Activated T-cell treated with anti-CD3 and anti-CD28 coated beads, Interleukin-2, amount 50 U/mL, for 24 hours (primary cell): ENCODE measurements around the gene PLCB1.

Experiments used
- DNase-seq: peaks from one replicate; pipeline ENCODE4 v3.0.0-alpha.2; 2020
- H3K27ac Mint-ChIP-seq: 2 replicates; pipeline ENCODE4 v1.8.0; 2020; ENCODE audit warnings: mild to moderate bottlenecking, mixed read lengths
- H3K27me3 Mint-ChIP-seq: 2 replicates; pipeline ENCODE4 v1.8.0; 2020; ENCODE audit warnings: mixed read lengths
- H3K36me3 Mint-ChIP-seq: 2 replicates; pipeline ENCODE4 v1.8.0; 2020; ENCODE audit warnings: low read depth, mixed read lengths
- H3K4me1 Mint-ChIP-seq: 2 replicates; pipeline ENCODE4 v1.8.0; 2020; ENCODE audit warnings: low read depth, mixed read lengths
- H3K4me3 Mint-ChIP-seq: 2 replicates; pipeline ENCODE4 v1.8.0; 2020; ENCODE audit warnings: mild to moderate bottlenecking, moderate library complexity, mixed read lengths
- H3K9me3 Mint-ChIP-seq: 2 replicates; pipeline ENCODE4 v1.8.0; 2020; ENCODE audit warnings: mixed read lengths

Gene PLCB1

DNA sequence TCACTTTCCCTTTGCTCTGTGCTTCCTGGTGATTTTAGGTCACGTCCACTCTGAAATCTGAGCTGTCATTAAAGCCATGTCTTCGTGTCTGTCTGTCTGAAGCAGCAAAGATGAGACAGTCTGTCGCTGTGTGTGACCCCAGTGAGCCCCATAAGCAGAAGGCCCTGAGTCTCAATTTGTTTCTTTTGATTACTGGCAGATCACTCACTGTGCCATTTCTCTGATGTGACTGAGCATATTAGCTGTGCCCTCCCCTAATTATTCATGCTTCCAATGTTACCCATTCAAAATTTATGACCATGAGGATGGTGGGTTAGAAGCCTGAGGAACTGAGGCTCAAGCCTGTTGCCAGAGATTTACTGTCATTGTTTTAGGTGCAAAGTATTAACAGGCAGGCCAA is 117.6 kb downstream of the PLCB1 start:
- no peak for DNase-seq
- no peak overlapping the region for H3K4me3 Mint-ChIP-seq
- no peaks in the 10 kb centered on the region for H3K9me3 Mint-ChIP-seq
- H3K27ac Mint-ChIP-seq: no peak overlapping the region
- H3K4me1 Mint-ChIP-seq: no peaks in the 10 kb centered on the region
- H3K27me3 Mint-ChIP-seq: no peaks in the 10 kb centered on the region
- H3K36me3 Mint-ChIP-seq: no peaks in the 10 kb centered on the region

DNA sequence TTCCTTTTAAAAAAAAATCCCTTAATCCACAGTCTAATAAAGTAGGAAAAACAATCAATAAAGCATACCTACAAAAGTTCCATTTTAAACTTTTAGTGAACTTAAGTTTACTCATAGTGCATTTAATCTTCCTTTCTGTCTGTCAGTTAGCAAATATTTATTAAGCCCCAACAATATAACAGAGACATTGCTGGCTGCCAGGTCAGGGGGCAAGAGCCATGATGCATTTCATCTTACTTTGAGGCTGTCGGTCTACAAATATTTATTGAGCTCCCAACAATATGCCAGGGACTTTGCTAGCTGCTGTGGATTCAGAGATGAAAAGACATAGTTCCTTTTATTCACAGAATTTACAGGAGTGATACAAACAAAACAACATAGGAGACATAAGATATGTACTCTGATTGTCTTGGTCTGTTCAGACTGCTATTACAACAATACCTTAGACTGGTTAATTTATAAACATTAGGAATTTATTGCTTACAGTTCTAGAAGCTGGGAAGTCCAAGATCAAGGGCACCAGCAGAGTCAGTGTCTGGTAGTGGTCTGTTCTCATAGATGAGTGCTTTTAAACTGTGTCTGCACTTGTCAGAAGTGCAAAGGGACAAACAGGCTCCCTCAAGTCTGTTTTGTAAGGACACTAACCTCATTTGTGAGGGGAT is 118.6 kb downstream of the PLCB1 start:
- Mint-ChIP-seq H3K9me3 (no peaks in the 10 kb centered on the region), H3K27me3 (no peaks in the 10 kb centered on the region), H3K36me3 (no peaks in the 10 kb centered on the region), H3K27ac (no peak overlapping the region), H3K4me3 (no peak overlapping the region), H3K4me1 (no peaks in the 10 kb centered on the region)
- DNase-seq: no peak

DNA sequence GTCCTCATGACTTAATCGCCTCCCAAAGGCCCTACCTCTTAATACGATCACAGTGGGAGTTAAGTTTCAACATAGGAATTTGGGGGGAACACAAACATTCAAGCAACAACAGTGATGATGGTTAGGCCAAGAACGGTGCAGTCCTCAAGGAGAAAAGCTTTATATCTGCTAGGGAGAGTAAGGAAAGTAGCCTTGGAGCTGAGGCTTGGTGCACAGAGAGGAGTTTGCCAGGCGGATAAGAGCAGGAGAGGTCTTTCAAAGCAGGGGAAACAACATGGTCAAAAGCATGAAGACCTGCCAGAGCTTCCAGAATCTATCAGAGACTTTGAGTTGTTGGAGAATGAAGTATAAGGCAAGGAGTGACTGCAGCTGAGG is 119.1 kb downstream of the PLCB1 start:
- Mint-ChIP-seq H3K27me3 (no peaks in the 10 kb centered on the region), H3K36me3 (no peaks in the 10 kb centered on the region), H3K4me3 (no peak overlapping the region), H3K4me1 (no peaks in the 10 kb centered on the region), H3K27ac (no peak overlapping the region), H3K9me3 (no peaks in the 10 kb centered on the region)
- no peak for DNase-seq

DNA sequence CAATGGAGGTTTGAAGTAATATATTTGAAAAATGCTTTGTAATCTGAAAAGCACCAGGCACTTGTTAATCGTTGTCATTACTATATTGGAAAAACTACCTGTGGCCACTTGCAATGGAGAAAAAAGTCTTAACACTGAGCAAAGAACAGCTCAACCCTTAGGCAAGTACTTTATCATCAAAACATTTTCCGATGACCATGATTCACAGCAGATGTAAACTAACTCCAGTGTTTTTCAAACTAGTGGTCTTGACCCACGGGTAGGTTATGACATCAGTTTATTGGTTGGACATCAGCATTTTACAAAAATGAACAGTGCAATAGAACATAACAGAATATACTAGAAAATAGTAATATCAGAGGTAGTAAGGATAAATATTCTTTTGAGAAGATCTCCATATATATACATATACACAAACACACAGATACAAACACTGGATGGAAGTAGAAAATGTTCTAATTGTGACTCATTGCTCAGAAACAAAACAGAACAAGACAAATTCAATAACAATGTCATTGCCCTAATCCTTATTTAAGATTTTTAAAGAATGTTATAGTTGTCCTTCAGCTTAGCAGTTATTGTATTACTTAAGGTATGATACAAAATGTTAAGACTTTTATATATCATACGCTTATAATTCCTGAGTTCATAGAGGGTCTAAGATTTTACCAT is 123.0 kb downstream of the PLCB1 start:
- Mint-ChIP-seq H3K4me1 (no peaks in the 10 kb centered on the region), H3K27ac (no peak overlapping the region), H3K36me3 (no peaks in the 10 kb centered on the region), H3K9me3 (no peaks in the 10 kb centered on the region), H3K27me3 (no peaks in the 10 kb centered on the region), H3K4me3 (no peak overlapping the region)
- DNase-seq: no peak

DNA sequence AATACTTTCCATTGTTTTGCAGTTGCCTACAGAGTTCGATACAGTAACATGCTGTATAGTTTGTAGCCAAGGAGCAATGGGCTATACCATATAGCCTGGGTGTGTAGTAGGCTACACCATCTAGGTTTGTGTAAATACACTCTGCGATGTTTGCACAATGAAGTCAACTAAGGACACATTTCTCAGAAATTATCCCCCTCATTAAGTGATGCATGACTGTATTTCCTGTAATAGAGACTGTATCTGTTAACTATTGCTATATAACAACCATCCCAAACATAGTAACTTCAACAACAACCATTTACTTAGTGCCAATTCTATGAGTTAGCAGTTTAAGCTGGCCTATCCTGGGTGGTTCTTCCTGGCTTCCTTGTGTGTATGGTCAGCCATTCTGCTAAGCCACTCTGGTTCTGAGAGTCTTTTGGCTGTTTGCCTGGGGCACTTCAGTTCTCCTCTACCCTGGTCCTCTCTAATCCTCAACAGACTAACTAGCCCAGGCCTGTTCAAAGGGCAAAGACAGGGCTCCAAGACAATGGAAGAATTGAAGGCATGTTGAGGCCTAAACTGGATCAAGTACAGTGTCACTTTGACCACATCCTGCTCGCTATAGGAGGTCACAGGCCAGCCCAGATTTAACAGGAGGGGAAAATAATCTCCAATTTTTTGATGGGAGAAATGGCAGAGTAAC is 124.0 kb downstream of the PLCB1 start:
- H3K27ac Mint-ChIP-seq: no peak overlapping the region

DNA sequence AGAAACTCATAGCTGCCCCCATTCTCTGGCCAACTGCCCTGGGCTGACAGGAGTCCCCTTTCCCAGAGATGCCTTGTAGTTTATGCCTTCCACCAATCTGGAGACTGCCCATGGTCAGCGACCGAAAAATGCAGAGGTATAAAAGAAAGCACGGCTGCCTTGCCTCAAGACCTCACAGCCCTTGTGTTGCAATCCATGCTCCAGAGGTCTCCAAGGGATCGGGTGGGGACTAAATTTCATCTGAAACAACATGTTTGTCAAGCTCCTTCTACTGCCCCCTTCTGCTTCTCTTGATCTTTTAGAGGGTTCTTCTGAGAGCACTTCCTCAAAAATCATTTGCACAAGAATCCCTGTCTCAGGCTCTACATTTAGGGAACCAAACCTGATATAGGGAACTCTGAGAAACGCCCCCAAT is 128.8 kb downstream of the PLCB1 start:
- H3K4me3 Mint-ChIP-seq: no peak overlapping the region
- H3K27ac Mint-ChIP-seq: no peak overlapping the region
- no peak for DNase-seq

More for the DNA sequence above, 124.0 kb downstream of the PLCB1 start:
- DNase-seq: no peak
- no peaks in the 10 kb centered on the region for H3K27me3 Mint-ChIP-seq
- H3K9me3 Mint-ChIP-seq: no peaks in the 10 kb centered on the region
- no peak overlapping the region for H3K4me3 Mint-ChIP-seq
- no peaks in the 10 kb centered on the region for H3K4me1 Mint-ChIP-seq
- H3K36me3 Mint-ChIP-seq: no peaks in the 10 kb centered on the region

DNA sequence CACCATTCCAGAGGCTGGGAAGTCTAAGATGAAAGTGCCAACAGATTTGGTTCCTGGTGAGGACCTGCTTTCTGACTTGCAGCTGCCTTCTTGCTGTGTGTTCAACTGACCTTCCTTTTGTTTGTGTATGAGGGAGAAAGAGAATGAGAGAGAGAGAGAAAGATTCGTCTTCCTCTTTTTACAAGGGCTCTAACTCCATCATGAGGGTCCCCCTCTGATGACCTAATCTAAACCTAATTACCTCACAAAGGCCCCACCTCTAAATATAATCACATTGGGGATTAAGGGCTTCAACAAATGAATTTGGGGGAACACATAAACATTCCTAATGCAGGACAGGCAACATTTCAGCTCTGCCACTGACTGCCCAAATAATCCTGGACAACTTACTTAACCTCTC is 130.7 kb downstream of the PLCB1 start:
- H3K4me3 Mint-ChIP-seq: no peak overlapping the region
- no peaks in the 10 kb centered on the region for H3K27me3 Mint-ChIP-seq
- DNase-seq: no peak
- no peaks in the 10 kb centered on the region for H3K36me3 Mint-ChIP-seq
- H3K9me3 Mint-ChIP-seq: no peaks in the 10 kb centered on the region
- no peaks in the 10 kb centered on the region for H3K4me1 Mint-ChIP-seq
- H3K27ac Mint-ChIP-seq: no peak overlapping the region

More for the DNA sequence above, 128.8 kb downstream of the PLCB1 start:
- H3K36me3 Mint-ChIP-seq: no peaks in the 10 kb centered on the region
- no peaks in the 10 kb centered on the region for H3K9me3 Mint-ChIP-seq
- no peaks in the 10 kb centered on the region for H3K4me1 Mint-ChIP-seq
- H3K27me3 Mint-ChIP-seq: no peaks in the 10 kb centered on the region

DNA sequence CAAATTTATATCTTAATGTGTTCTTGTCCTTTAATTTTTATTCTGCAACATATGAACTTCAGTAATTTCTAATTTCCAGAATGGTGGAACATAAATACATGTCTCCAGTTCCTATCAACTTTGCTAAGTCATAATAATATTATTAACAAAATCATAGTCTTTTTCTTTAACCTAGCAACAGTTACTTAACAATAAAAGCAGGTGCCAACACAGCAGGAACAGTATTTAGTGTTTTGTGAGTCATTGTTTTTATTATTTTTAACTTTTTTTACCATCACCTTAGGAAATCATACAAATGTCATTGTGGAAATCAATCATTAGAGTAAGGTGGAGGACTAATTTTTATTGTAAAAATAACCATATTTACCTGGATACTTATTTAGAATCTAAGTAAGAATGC is 133.5 kb downstream of the PLCB1 start:
- Mint-ChIP-seq H3K27me3 (peaks cover 4% of the 10 kb centered on the region), H3K9me3 (no peaks in the 10 kb centered on the region), H3K36me3 (no peaks in the 10 kb centered on the region), H3K4me1 (no peaks in the 10 kb centered on the region), H3K4me3 (no peak overlapping the region), H3K27ac (no peak overlapping the region)
- DNase-seq: no peak

DNA sequence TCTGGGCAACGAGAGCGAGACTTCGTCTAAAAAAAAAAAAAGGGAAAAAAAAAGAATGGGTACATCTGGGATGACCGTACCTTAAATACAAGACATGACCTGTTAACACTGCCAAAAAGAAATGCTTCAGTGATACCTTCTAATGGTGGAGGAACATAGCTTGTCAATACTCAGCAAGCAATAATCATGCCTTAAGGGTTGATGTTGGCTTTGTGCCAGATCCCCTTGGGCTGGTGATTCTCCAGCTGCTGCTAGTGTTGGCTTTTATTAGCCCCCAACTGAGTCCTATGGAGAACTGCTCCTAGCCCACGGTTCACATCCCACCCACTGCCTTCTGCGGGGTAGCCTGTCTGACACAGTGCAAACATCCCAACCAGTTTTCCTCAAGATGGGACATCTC is 134.9 kb downstream of the PLCB1 start:
- Mint-ChIP-seq H3K27me3 (peaks cover 4% of the 10 kb centered on the region), H3K36me3 (no peaks in the 10 kb centered on the region), H3K4me1 (peaks cover 7% of the 10 kb centered on the region), H3K27ac (no peak overlapping the region), H3K4me3 (no peak overlapping the region), H3K9me3 (no peaks in the 10 kb centered on the region)
- DNase-seq: no peak

DNA sequence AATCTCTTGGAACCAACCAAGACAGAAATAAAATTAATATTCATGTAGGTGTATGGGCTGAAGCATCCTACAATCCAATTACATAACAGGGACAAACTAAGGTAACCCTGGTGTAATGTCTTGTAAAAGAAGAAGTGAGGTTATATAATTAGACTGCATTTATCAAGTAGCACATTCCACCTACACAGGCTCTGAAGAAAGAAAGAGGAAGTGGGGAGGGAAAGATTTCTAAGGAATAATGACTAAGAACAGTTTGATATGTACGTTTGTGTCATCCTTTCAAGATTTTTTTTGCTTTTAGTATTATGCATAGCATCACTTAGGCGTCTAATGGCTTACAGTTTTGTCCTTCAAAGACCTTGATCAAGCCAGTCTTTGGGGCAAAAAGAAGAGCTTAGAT is 139.7 kb downstream of the PLCB1 start:
- H3K27me3 Mint-ChIP-seq: peaks cover 8% of the 10 kb centered on the region
- H3K4me1 Mint-ChIP-seq: peaks cover 37% of the 10 kb centered on the region
- no peak overlapping the region for H3K4me3 Mint-ChIP-seq
- H3K27ac Mint-ChIP-seq: peak overlapping the region; percentile 27
- H3K36me3 Mint-ChIP-seq: no peaks in the 10 kb centered on the region
- H3K9me3 Mint-ChIP-seq: no peaks in the 10 kb centered on the region
- no peak for DNase-seq

DNA sequence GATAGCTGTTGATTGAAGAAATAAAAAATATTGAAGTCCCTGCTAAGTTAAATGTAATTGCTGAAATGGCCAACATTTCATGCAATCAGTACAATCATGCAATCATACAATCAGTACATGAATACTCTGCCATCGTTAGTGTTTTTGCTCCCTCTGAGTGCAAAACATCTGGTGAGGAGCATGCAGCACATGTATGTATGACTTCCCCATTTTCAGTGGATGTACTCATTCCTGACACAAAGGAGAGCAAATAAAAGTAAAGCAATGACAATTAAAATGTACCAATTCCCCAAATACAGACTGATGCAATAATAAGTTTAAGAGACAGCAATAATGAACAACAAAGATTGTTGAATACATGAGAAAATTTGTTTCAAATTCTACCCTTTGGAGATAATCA is 140.7 kb downstream of the PLCB1 start:
- H3K4me3 Mint-ChIP-seq: no peak overlapping the region
- DNase-seq: no peak
- H3K4me1 Mint-ChIP-seq: peaks cover 37% of the 10 kb centered on the region
- H3K27me3 Mint-ChIP-seq: peaks cover 8% of the 10 kb centered on the region
- H3K9me3 Mint-ChIP-seq: no peaks in the 10 kb centered on the region
- no peaks in the 10 kb centered on the region for H3K36me3 Mint-ChIP-seq
- no peak overlapping the region for H3K27ac Mint-ChIP-seq

DNA sequence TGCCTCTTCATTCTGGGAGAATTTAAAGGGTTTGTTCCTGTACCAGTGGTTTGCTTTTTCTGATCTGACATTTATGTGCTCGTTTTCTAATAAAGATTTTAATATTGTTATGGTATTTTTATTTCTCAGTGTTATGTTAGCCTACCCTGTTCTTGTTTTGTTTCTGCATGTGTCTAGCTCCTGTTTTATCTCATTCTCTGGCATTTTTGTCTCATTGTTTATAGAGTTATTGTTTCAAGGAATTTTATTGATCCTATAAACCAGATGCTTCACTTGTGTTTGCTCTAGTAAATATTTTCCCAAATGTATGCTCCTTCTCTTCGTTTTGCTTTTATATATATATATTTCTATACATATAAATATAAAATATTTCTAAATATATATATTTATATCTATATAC is 152.8 kb downstream of the PLCB1 start:
- Mint-ChIP-seq H3K4me3 (no peak overlapping the region), H3K36me3 (no peaks in the 10 kb centered on the region), H3K4me1 (no peaks in the 10 kb centered on the region), H3K27ac (no peak overlapping the region), H3K27me3 (no peaks in the 10 kb centered on the region), H3K9me3 (no peaks in the 10 kb centered on the region)
- DNase-seq: no peak

DNA sequence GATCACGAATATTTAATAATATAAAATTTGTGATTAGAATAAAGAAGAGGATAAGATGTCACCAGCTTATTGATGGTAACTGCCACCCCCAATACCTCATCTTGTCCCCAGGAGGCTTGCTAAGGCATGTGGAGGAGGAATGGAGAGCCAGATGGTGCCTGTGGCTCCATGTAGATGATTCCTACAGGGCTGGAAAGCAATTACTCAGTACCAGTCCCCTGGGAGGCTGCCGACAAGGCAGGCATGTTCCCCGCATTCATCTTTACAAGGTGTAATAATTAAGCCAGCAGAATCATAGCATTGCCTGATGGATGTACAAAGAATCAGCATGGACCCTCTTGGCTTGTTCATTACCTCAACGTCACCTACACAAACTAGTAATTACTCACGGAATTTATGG is 155.3 kb downstream of the PLCB1 start:
- Mint-ChIP-seq H3K36me3 (no peaks in the 10 kb centered on the region), H3K4me1 (no peaks in the 10 kb centered on the region), H3K9me3 (no peaks in the 10 kb centered on the region), H3K27ac (no peak overlapping the region), H3K4me3 (no peak overlapping the region), H3K27me3 (no peaks in the 10 kb centered on the region)
- no peak for DNase-seq

DNA sequence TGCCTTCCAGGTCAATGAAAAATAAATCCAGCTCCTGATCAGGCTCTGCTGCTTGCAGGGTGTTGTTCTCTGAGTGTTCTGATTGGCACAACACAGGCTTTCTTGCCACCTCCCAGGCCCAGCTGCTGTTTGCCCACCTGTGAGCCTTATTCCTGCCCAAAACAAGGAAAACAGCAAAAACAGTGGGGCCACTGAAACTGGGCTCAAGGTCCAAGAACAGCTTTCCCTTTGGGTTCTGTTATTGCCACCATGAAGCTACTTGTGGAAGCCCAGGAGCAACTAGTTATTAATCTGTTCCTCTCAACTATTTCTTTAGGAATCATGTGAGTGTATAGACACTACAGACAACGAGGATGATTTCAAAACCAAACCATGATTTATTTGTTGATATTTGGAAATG is 159.1 kb downstream of the PLCB1 start:
- Mint-ChIP-seq H3K4me3 (no peak overlapping the region), H3K36me3 (no peaks in the 10 kb centered on the region), H3K27ac (no peak overlapping the region), H3K27me3 (no peaks in the 10 kb centered on the region), H3K9me3 (no peaks in the 10 kb centered on the region), H3K4me1 (no peaks in the 10 kb centered on the region)
- DNase-seq: no peak

DNA sequence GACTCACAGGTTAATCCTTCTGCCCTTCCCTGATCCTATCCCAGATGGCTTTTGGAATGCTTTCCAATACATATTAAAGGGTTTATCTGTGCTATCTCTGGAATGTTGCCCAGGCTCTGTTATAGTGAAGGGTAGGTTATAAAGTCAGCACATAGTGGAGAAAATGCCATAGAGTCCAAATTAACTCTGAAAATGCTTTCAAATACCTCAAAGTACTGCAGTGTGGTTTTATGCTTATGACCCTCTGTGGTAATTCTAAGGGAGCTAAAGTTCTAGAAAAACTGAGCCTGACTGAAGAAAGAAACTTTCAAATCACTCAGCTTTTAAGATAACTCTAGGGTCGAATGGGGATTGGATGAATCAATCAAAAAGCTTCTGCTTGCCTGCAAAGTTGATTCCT is 159.8 kb downstream of the PLCB1 start:
- no peak overlapping the region for H3K27ac Mint-ChIP-seq
- H3K4me3 Mint-ChIP-seq: no peak overlapping the region
- no peaks in the 10 kb centered on the region for H3K36me3 Mint-ChIP-seq
- no peaks in the 10 kb centered on the region for H3K9me3 Mint-ChIP-seq
- H3K4me1 Mint-ChIP-seq: no peaks in the 10 kb centered on the region
- H3K27me3 Mint-ChIP-seq: no peaks in the 10 kb centered on the region
- no peak for DNase-seq
